ENCODE results near the gene MACROD2. TPM values are rescaled to one million over a fixed set of nuclear protein-coding genes. Genes with fewer than 3 reads are reported as not detected.

MACROD2 gene
- total and polyA plus RNA-seq, 4 donors = 0.66 to 10.5 (median 3.3) TPM

DNA sequence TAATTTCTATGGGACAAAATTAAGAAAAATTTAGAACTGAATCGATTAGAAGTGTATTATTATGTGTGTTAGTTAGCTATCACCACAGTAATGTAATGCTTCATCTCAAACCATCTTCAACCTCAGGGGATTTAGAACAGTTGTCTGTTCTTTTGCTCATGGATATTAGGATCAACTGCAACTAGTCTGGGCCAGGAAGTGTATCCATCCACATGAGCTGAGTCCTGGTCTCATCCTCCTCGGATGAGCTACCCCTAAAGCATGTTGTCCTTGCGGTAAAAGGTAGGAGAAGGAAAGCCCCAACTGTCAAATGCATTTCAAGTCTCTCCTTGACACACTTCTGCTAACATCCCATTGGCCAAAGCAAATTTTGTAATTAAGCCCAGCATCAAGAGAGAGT, 2040.3 kb downstream of the MACROD2 start:
- H3K27ac ChIP-seq (ENCODE audit: low read depth in 1 of 2, low read length in 2 of 2) = no peak overlapping the region
- WGBS = 86% methylated on average over 3 of the region's 3 CpGs
- no peak overlapping the region for H3K9ac ChIP-seq (ENCODE audit: low read depth in 1 of 2, low read length in 2 of 2)
- H3K36me3 ChIP-seq (ENCODE audit: control insufficient read depth in 4 of 4, insufficient read depth in 3 of 4, low read depth in 1 of 4, low read length in 3 of 4) = no peaks in the 10 kb centered on the region
- H3K27me3 ChIP-seq (ENCODE audit: control insufficient read depth in 4 of 4, insufficient read depth in 4 of 4, low read length in 3 of 4) = no peaks in the 10 kb centered on the region
- H3K4me3 ChIP-seq (ENCODE audit: low read depth in 1 of 3, low read length in 3 of 3) = no peak overlapping the region
- H3K9me3 ChIP-seq (ENCODE audit: control insufficient read depth in 4 of 4, low read length in 3 of 4) = no peaks in the 10 kb centered on the region
- TF ChIP-seq YY1 (IDR thresholded peaks at IDR 0.05) = no peak
- no peak for TF ChIP-seq FOXA1 (IDR thresholded peaks at IDR 0.05)
- no peak for TF ChIP-seq NR2F2 (IDR thresholded peaks at IDR 0.05)
- TF ChIP-seq HNF4G (IDR thresholded peaks at IDR 0.05) = no peak
- no peak for TF ChIP-seq FOXA2 (IDR thresholded peaks at IDR 0.05)
- no peak for TF ChIP-seq HNF4A (conservative IDR thresholded peaks at IDR 0.05)
- TF ChIP-seq GABPA (IDR thresholded peaks at IDR 0.05 in 1 of 2, conservative IDR thresholded peaks at IDR 0.05 in 1 of 2) = no peak
- TF ChIP-seq, protein P1, sequence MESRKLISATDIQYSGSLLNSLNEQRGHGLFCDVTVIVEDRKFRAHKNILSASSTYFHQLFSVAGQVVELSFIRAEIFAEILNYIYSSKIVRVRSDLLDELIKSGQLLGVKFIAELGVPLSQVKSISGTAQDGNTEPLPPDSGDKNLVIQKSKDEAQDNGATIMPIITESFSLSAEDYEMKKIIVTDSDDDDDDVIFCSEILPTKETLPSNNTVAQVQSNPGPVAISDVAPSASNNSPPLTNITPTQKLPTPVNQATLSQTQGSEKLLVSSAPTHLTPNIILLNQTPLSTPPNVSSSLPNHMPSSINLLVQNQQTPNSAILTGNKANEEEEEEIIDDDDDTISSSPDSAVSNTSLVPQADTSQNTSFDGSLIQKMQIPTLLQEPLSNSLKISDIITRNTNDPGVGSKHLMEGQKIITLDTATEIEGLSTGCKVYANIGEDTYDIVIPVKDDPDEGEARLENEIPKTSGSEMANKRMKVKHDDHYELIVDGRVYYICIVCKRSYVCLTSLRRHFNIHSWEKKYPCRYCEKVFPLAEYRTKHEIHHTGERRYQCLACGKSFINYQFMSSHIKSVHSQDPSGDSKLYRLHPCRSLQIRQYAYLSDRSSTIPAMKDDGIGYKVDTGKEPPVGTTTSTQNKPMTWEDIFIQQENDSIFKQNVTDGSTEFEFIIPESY (IDR thresholded peaks at IDR 0.05) = no peak
- TF ChIP-seq, protein P2, sequence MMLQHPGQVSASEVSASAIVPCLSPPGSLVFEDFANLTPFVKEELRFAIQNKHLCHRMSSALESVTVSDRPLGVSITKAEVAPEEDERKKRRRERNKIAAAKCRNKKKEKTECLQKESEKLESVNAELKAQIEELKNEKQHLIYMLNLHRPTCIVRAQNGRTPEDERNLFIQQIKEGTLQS (IDR thresholded peaks at IDR 0.05) = no peak
- TF ChIP-seq TAF1 (conservative IDR thresholded peaks at IDR 0.05) = no peak
- TF ChIP-seq, protein P3, sequence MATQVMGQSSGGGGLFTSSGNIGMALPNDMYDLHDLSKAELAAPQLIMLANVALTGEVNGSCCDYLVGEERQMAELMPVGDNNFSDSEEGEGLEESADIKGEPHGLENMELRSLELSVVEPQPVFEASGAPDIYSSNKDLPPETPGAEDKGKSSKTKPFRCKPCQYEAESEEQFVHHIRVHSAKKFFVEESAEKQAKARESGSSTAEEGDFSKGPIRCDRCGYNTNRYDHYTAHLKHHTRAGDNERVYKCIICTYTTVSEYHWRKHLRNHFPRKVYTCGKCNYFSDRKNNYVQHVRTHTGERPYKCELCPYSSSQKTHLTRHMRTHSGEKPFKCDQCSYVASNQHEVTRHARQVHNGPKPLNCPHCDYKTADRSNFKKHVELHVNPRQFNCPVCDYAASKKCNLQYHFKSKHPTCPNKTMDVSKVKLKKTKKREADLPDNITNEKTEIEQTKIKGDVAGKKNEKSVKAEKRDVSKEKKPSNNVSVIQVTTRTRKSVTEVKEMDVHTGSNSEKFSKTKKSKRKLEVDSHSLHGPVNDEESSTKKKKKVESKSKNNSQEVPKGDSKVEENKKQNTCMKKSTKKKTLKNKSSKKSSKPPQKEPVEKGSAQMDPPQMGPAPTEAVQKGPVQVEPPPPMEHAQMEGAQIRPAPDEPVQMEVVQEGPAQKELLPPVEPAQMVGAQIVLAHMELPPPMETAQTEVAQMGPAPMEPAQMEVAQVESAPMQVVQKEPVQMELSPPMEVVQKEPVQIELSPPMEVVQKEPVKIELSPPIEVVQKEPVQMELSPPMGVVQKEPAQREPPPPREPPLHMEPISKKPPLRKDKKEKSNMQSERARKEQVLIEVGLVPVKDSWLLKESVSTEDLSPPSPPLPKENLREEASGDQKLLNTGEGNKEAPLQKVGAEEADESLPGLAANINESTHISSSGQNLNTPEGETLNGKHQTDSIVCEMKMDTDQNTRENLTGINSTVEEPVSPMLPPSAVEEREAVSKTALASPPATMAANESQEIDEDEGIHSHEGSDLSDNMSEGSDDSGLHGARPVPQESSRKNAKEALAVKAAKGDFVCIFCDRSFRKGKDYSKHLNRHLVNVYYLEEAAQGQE (IDR thresholded peaks at IDR 0.05) = no peak
- TF ChIP-seq, protein P4, sequence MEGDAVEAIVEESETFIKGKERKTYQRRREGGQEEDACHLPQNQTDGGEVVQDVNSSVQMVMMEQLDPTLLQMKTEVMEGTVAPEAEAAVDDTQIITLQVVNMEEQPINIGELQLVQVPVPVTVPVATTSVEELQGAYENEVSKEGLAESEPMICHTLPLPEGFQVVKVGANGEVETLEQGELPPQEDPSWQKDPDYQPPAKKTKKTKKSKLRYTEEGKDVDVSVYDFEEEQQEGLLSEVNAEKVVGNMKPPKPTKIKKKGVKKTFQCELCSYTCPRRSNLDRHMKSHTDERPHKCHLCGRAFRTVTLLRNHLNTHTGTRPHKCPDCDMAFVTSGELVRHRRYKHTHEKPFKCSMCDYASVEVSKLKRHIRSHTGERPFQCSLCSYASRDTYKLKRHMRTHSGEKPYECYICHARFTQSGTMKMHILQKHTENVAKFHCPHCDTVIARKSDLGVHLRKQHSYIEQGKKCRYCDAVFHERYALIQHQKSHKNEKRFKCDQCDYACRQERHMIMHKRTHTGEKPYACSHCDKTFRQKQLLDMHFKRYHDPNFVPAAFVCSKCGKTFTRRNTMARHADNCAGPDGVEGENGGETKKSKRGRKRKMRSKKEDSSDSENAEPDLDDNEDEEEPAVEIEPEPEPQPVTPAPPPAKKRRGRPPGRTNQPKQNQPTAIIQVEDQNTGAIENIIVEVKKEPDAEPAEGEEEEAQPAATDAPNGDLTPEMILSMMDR (IDR thresholded peaks at IDR 0.05; ENCODE audit: low read depth, low read length, missing input control) = no peak
- no peak for TF ChIP-seq JUND (IDR thresholded peaks at IDR 0.05)
- DNase-seq (ENCODE audit: low spot score) = no peak
- H3K4me1 ChIP-seq (ENCODE audit: control insufficient read depth in 4 of 4, insufficient read depth in 4 of 4, low read length in 3 of 4) = no peaks in the 10 kb centered on the region

DNA sequence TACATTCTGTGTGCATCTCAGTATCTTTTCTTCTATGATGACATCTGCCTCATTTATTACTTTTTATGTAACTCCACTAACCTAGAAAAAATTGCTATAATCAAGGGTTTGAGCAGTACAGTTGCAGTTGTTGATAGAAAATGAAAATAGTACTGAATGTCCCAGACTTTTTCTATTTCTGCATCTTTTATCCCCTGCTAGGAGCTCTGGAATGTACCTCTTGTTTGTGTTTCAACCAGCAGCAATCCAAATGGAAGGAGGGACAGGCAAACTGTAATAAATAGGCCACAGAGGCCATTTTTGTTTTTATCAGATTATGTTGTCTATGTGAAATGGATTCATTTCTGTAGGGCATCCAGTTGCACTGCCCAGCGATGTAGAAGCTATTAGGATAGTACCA, 2041.0 kb downstream of the MACROD2 start:
- TF ChIP-seq HNF4A (conservative IDR thresholded peaks at IDR 0.05) = no peak
- TF ChIP-seq NR2F2 (IDR thresholded peaks at IDR 0.05) = no peak
- no peak for TF ChIP-seq RAD21 (IDR thresholded peaks at IDR 0.05)
- TF ChIP-seq YY1 (IDR thresholded peaks at IDR 0.05) = no peak
- TF ChIP-seq FOXA2 (IDR thresholded peaks at IDR 0.05) = no peak
- TF ChIP-seq RXRA (IDR thresholded peaks at IDR 0.05) = no peak
- TF ChIP-seq, protein P2 (IDR thresholded peaks at IDR 0.05) = no peak
- no peak for TF ChIP-seq SP1 (IDR thresholded peaks at IDR 0.05)
- no peak for TF ChIP-seq GABPA (IDR thresholded peaks at IDR 0.05 in 1 of 2, conservative IDR thresholded peaks at IDR 0.05 in 1 of 2)
- TF ChIP-seq, protein P3 (IDR thresholded peaks at IDR 0.05) = no peak
- TF ChIP-seq, protein P5, sequence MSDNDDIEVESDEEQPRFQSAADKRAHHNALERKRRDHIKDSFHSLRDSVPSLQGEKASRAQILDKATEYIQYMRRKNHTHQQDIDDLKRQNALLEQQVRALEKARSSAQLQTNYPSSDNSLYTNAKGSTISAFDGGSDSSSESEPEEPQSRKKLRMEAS (IDR thresholded peaks at IDR 0.05) = no peak
- TF ChIP-seq, protein P4 (IDR thresholded peaks at IDR 0.05; ENCODE audit: low read depth, low read length, missing input control) = no peak
- 90% methylated on average over 1 of the region's 1 CpG for WGBS
- no peak overlapping the region for H3K9ac ChIP-seq (ENCODE audit: low read depth in 1 of 2, low read length in 2 of 2)
- no peaks in the 10 kb centered on the region for H3K4me1 ChIP-seq (ENCODE audit: control insufficient read depth in 4 of 4, insufficient read depth in 4 of 4, low read length in 3 of 4)
- no peak overlapping the region for H3K4me3 ChIP-seq (ENCODE audit: low read depth in 1 of 3, low read length in 3 of 3)
- DNase-seq (ENCODE audit: low spot score) = no peak
- H3K27ac ChIP-seq (ENCODE audit: low read depth in 1 of 2, low read length in 2 of 2) = no peak overlapping the region
- no peaks in the 10 kb centered on the region for H3K36me3 ChIP-seq (ENCODE audit: control insufficient read depth in 4 of 4, insufficient read depth in 3 of 4, low read depth in 1 of 4, low read length in 3 of 4)
- H3K27me3 ChIP-seq (ENCODE audit: control insufficient read depth in 4 of 4, insufficient read depth in 4 of 4, low read length in 3 of 4) = no peaks in the 10 kb centered on the region
- H3K9me3 ChIP-seq (ENCODE audit: control insufficient read depth in 4 of 4, low read length in 3 of 4) = no peaks in the 10 kb centered on the region

Measured in liver (tissue), 9 donors.